ENCODE measurements around the gene RACK1.

The RACK1 gene

DNA sequence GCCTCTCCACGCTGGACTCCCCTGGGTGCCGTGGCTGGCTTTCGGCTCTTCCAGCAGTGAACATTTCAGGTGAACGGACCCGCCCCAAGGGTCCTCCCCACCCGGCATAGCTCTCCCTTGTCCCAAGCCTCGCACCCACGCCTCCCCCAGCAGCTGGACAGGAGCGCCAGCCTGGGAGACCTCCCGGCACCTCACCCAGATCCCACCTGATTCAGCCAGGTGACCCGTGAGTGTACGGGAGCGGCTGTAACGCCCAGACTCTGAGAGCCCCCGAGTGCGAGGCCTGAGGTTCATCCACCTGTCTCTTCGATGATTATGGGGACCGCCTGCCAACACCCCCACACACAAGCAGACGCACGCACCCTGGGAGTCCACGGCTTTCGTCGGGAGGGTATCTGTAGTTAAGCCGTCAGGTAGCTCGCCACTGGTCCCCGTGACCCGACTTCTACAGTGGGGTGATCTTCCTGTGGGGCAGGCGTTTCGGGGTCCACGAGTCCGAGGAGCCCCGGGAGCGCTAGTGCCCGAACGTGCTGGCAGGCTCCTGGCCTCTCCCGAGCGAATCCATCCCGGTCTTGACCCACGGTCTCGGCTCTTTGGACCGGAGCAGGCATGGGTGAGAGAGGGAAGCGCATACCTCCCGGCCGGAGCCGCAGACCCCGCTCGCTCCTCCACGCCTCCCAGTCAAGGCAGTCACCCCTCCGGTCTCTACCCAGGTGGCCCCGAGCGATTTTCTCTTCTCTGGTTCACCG lies 53.6 kb downstream of the RACK1 start:
- TF ChIP-seq, protein P1, sequence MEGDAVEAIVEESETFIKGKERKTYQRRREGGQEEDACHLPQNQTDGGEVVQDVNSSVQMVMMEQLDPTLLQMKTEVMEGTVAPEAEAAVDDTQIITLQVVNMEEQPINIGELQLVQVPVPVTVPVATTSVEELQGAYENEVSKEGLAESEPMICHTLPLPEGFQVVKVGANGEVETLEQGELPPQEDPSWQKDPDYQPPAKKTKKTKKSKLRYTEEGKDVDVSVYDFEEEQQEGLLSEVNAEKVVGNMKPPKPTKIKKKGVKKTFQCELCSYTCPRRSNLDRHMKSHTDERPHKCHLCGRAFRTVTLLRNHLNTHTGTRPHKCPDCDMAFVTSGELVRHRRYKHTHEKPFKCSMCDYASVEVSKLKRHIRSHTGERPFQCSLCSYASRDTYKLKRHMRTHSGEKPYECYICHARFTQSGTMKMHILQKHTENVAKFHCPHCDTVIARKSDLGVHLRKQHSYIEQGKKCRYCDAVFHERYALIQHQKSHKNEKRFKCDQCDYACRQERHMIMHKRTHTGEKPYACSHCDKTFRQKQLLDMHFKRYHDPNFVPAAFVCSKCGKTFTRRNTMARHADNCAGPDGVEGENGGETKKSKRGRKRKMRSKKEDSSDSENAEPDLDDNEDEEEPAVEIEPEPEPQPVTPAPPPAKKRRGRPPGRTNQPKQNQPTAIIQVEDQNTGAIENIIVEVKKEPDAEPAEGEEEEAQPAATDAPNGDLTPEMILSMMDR (conservative IDR thresholded peaks at IDR 0.05; ENCODE audit: control insufficient read depth, insufficient read depth, low read depth, low read length) = no peak
- no peak for DNase-seq (ENCODE audit: low read depth)
- peak overlapping the region; percentile 87 for H3K4me3 ChIP-seq (ENCODE audit: control insufficient read depth, low read depth, low read length)

DNA sequence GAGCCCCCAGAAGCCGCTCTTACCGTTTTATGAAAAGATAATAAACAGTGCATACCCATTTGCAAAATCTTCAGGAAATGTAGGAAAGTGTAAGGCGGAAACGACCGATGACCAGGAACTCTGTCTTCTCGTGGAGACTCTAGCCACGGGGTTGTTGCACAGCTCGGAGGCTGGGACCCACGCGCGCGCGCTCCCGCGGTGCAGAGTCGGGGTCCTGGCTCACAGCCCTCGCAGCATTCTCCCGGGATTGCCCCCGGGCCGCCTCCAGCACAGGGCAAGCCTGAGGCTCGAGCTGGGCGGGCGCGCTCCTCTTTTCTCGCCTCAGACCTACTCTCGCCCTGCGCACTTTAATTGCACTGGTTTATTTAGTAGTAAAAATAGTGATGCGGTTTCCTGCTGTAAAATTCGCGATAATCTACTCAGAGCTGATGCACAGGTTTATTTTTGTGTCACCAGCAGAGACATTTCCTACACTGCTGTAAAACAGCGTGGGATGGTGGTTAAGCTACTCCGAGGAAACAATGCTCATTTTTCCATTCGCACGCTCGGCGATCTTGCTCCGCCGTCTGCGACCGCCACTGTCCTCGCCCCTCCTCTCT lies 54.2 kb downstream of the RACK1 start:
- TF ChIP-seq, protein P1 (conservative IDR thresholded peaks at IDR 0.05; ENCODE audit: control insufficient read depth, insufficient read depth, low read depth, low read length) = no peak
- DNase-seq (ENCODE audit: low read depth) = peak; percentile 36
- H3K4me3 ChIP-seq (ENCODE audit: control insufficient read depth, low read depth, low read length) = peak overlapping the region; percentile 87

DNA sequence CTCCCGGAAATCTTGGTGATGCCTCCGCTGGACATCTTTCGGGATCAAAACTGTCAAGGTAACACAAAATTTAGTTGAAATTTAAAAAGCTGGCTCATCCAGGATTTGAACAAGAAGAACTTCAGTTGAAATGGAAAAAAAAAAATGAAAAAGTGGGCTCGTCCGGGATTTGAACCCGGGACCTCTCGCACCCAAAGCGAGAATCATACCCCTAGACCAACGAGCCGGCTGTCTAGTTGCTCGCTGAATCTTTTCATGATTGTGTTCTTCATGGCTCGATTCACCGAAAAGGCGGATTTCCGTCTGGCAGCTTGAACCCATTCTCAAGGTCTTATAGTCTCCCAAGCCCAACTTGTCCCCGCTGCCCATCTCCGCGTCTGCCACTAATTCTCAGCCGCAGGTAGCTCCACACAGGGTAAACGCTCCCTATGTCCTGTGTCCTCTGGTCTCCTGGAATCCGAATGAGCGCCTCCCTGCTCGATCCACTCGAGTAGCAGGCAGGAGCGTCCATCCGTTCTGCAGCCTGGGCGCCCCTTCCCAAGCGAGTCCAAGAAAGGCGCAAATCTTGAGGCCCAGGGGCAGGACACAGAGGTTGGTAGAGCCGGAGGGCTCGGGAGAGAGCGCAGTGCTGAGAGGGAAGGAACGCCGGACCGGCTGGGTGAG lies 54.9 kb downstream of the RACK1 start:
- H3K4me3 ChIP-seq (ENCODE audit: control insufficient read depth, low read depth, low read length) = peak overlapping the region; percentile 87
- TF ChIP-seq, protein P1 (conservative IDR thresholded peaks at IDR 0.05; ENCODE audit: control insufficient read depth, insufficient read depth, low read depth, low read length) = no peak
- DNase-seq (ENCODE audit: low read depth) = peak; percentile 75

DNA sequence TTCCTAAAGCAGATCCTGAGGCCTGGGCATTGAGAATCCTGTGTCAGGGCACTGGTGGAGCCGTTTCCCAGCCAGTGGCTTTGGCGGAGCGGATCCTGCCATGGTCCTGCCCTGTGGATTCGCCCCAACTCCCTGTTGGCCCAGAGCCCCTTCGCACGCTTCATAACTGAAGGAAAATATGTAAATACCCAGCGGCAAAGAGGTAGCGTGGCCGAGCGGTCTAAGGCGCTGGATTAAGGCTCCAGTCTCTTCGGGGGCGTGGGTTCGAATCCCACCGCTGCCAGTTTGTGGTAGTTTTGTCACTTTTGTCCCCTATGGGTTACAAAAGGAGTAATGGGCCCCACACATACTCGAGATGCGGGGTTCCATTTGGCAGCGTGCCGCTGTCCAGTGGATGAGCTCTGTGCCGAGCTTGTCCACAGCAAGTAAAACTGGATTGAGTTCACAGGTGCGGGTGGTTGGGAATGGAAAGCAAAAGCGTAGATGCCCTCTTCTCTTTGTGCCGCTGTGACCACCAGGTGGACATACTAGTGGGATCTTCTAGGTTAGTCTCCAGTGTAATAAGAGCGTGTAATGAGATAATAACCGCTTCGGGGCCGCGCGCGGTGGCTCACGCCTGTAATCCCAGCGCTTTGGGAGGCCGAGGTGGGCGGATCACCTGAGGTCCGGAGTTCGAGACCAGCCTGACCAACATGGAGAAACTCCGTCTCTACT lies 56.0 kb downstream of the RACK1 start:
- DNase-seq (ENCODE audit: low read depth) = peak; percentile 79
- H3K4me3 ChIP-seq (ENCODE audit: control insufficient read depth, low read depth, low read length) = peak overlapping the region; percentile 61
- TF ChIP-seq, protein P1 (conservative IDR thresholded peaks at IDR 0.05; ENCODE audit: control insufficient read depth, insufficient read depth, low read depth, low read length) = peak; percentile 34

DNA sequence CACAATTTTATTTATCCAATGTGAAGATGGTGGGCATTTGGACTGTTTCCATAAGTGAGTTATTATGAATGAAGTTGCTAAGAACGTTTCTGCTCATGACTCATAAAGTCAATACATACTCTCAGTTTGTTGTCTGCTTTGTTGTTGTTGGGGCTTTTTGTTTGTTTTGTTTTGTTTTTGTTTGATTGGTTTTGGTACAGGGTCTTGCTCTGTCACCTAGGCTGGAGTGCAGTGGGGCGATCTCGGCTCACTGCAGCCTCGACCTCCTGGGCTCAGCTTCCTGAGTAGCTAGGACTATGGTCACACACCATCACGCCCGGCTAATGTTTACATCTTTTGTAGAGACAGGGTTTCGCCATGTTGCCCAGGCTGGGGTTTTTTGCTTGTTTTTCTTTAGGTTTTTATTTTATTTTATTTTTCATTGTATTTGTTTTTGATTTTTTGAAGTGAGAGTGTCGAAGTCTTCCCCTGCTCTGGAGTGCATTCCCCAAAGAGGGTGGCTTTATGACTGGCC lies 56.7 kb downstream of the RACK1 start:
- TF ChIP-seq, protein P1 (conservative IDR thresholded peaks at IDR 0.05; ENCODE audit: control insufficient read depth, insufficient read depth, low read depth, low read length) = no peak
- DNase-seq (ENCODE audit: low read depth) = peak; percentile 39
- H3K4me3 ChIP-seq (ENCODE audit: control insufficient read depth, low read depth, low read length) = peak overlapping the region; percentile 61

Data from fibroblast of mammary gland (primary cell).